D721Med (cell line): Measurements from ENCODE around the gene DTD1.

Experiments used
- DNase-seq: peaks from one replicate; pipeline ENCODE4 v3.0.0; 2011; ENCODE audit warnings: low spot score; ENCODE audit not compliant: insufficient read length
- FAIRE-seq: peaks from 2 replicates; lab custom pipeline; 2011; peaks lifted over from hg19 to GRCh38; lab: Jason Lieb, UNC
- TF ChIP-seq, protein P1 (sequence below): IDR thresholded peaks from 2 replicates; pipeline ENCODE4 v1.5.1; 2012; ENCODE audit warnings: mild to moderate bottlenecking, control low read depth; ENCODE audit not compliant: insufficient read depth; ENCODE audit errors: missing control alignments

The DTD1 gene

GRCh38 chr20:18625907-18626655 is 38.2 kb downstream of the DTD1 start:
- TF ChIP-seq, protein P1, sequence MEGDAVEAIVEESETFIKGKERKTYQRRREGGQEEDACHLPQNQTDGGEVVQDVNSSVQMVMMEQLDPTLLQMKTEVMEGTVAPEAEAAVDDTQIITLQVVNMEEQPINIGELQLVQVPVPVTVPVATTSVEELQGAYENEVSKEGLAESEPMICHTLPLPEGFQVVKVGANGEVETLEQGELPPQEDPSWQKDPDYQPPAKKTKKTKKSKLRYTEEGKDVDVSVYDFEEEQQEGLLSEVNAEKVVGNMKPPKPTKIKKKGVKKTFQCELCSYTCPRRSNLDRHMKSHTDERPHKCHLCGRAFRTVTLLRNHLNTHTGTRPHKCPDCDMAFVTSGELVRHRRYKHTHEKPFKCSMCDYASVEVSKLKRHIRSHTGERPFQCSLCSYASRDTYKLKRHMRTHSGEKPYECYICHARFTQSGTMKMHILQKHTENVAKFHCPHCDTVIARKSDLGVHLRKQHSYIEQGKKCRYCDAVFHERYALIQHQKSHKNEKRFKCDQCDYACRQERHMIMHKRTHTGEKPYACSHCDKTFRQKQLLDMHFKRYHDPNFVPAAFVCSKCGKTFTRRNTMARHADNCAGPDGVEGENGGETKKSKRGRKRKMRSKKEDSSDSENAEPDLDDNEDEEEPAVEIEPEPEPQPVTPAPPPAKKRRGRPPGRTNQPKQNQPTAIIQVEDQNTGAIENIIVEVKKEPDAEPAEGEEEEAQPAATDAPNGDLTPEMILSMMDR, result no peak
- FAIRE-seq (no peak), DNase-seq (no peak)

DNA sequence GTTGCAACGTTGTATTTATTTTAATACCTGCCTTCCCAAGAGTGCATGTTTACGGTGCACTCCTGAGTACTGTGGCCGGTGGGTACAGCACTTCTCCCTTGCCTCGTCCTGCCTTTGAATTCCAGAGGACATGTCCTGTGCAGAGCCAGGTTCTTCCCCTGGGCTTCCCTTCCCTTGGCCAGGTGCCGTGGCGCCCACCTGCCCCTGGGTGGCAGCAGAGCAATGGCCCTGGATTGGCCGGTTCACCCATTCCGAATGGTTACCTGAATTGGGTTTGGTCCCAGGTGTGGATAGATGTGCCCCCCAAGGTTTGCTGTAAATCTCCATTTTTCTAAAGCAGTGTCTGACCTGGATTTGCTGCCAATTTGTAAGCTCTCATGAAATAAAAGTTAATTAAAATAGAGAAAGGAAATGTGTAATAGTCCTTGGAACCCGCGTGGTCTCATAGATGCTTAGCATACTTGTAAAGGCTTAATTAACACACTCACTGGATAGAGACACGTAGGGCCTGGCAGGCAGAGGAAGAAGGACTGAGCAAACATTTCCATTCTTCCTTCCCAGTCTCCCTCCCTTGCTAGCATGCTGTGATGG is 40.6 kb downstream of the DTD1 start:
- TF ChIP-seq, protein P1, result peak; percentile 49
- DNase-seq, result no peak

GRCh38 chr20:18632196-18632789 is 44.4 kb downstream of the DTD1 start:
- FAIRE-seq, result no peak
- TF ChIP-seq, protein P1, result peak; percentile 97
- DNase-seq, result no peak

More for the DNA sequence above, 40.6 kb downstream of the DTD1 start:
- no peak for FAIRE-seq

GRCh38 chr20:18633411-18633810 is 45.6 kb downstream of the DTD1 start:
- TF ChIP-seq, protein P1, result no peak
- DNase-seq, result no peak
- no peak for FAIRE-seq

GRCh38 chr20:18634501-18634900 is 46.6 kb downstream of the DTD1 start:
- FAIRE-seq (no peak), DNase-seq (no peak)
- TF ChIP-seq, protein P1, result no peak

DNA sequence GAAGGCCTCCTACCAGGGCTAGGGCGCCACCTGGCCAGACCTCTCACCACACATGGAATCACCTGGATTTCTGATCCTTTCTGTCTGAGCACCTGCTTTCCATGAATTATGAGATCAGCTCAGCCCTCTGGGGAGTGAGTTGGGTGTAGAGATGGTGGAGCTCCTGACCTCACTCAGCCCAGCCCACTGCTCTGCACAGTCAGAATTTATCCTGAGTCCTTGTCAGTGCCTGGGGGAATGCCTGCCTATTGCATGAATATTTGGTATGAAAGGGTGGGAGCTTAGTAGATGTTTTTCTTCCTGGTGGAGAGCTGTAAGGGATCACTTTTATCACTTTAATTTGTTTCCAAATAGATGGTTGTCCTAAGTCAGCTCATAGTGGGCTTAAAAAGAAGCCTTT is 47.5 kb downstream of the DTD1 start:
- TF ChIP-seq, protein P1, result no peak
- no peak for FAIRE-seq
- DNase-seq, result no peak

DNA sequence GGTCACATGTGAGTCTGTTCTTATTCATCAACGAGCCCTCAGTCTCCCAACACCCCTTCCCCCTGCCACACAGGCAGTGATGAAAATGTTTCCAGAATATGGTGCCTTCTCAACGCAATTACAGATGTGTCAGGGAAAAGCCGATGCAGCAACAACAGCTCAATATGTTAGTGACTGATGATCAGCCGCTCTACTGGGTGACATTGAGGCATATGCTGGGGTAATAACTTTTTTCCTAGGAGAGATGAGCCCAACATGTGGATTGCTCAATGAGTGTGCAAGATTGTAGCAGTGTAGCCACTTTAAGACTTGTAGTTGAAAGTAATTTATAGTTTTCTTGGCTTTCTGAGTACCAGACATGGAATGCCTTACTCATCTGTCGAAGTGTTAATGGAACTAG is 49.4 kb downstream of the DTD1 start:
- no peak for DNase-seq
- no peak for FAIRE-seq
- TF ChIP-seq, protein P1, result no peak
